ENCODE data around the gene SMARCA1.

- TF ChIP-seq TCF12 (IDR thresholded peaks at IDR 0.05) (no peak), TCF12 (CRISPR knock-in tag; IDR thresholded peaks at IDR 0.05) (no peak), CTCF (CRISPR knock-in tag; IDR thresholded peaks at IDR 0.05) (no peak), ZBTB26 (CRISPR knock-in tag; IDR thresholded peaks at IDR 0.05; ENCODE audit: borderline replicate concordance) (no peak), SIN3B (IDR thresholded peaks at IDR 0.05; ENCODE audit: low read length) (no peak), CEBPB (IDR thresholded peaks at IDR 0.05; ENCODE audit: borderline replicate concordance, low read depth, low read length) (no peak), BCLAF1 (IDR thresholded peaks at IDR 0.05) (no peak), NFYB (CRISPR knock-in tag; IDR thresholded peaks at IDR 0.05) (no peak), SRF (IDR thresholded peaks at IDR 0.05; ENCODE audit: low read depth, low read length) (no peak), YY1 (IDR thresholded peaks at IDR 0.05; ENCODE audit: insufficient read depth, insufficient replicate concordance, low read depth, low read length) (no peak), FOXC1 (CRISPR knock-in tag; IDR thresholded peaks at IDR 0.05; ENCODE audit: borderline replicate concordance) (no peak)
Measured at GRCh38 chrX:129433461-129433860, 89.8 kb downstream of the SMARCA1 start.
